HG03175 (cell line): ENCODE results near the gene PRDM13.
"Not testable (repeated sequence)": the region's sequence is repeated elsewhere in the genome, so short reads cannot be mapped to it uniquely, and the experiment has no call there.

Experiments
- ATAC-seq: cut with Tn5 transposase; IDR thresholded peaks from one replicate; pipeline ENCODE4 v1.9.1; 2021; ENCODE audit warnings: mild to moderate bottlenecking, moderate library complexity; ENCODE audit not compliant: unreplicated experiment

PRDM13 gene

DNA sequence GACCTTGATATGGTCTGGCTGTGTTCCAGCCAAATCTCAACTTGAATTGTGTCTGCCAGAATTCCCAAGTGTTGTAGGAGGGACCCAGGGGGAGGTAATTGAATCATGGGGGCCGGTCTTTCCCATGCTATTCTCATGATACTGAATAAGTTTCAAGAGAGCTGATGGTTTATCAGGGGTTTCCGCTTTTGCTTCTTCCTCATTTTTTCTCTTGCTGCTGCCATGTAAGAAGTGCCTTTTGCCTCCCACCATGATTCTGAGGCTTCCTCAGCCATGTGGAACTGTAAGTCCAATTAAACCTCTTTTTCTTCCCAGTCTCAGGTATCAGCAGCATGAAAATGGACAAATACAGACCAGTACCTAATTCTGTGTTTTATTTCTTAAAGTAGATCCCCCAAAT, 15.4 kb downstream of the PRDM13 start:
- not testable (repeated sequence) for ATAC-seq

DNA sequence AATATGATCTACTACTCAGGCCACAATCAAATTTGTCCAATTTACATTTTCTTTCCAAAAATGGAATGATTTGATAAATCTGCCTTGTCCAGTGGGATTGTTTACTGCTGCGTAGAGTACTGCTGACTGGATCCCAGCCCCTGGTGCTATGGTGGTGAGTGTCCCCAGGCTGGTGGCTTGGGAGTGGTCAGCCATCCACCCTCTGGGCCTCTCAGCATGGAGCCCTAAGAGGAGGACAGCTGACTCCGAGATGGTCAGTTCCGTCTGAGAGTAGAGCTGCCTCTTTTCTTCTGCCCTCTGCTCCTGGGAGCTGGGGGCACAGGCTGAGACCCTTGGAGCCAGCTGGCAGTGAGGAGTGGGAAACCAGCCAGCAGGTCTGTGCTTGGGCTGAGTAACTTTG, 22.7 kb downstream of the PRDM13 start:
- ATAC-seq, result no peak

DNA sequence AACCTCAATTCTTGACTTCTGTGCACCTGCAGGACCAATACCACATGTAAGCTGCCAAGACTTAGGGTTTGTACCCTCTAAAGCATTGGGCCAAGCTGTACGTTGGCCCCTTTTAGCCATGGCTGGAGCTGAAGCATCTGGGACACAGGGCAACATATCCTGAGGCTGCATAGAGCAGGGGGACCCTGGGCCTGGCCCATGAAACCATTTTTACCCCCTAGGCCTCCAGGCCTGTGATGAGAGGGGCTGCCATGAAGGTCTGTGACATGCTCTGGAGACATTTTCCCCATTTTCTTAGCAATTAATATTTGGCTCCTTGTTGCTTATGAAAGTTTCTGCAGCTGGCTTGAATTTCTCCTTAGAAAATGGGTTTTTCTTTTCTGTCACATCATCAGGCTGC, 31.0 kb downstream of the PRDM13 start:
- no peak for ATAC-seq

DNA sequence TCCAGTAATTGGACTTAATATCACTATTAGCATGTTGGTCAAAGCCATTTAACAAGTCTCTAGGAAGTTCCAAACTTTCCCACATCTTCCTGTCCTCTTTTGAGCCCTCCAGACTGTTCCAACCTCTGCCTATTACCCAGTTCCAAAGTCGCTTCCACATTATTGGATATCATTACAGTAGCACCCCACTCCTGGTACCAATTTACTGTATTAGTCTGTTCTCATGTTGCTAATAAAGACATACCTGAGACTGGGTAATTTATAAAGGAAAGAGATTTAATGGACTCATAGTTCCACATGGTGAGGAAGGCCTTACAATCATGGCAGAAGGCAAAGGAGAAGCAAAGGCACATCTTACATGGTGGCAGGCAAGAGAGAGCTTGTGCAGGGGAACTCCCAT, 31.7 kb downstream of the PRDM13 start:
- ATAC-seq, result not testable (repeated sequence)

DNA sequence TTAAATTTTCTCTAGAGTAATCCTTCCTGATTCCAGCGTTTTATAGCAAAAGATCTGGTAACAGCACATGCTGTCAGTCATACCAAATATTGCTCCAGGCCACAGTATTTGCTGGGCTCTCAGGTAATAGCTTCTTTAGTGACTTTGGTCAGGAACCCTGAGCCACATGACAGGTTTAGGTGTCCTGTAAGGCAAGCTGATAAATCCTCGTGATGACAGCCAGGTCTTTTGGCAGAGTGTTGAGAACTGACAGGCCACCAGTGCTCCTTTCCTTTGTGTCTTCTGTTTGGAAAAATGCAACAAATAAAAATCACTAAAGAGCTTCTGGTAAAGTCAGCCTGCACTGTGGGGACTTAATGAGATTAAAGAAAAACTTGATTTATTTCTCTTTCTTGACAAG, 34.6 kb downstream of the PRDM13 start:
- ATAC-seq, result no peak

DNA sequence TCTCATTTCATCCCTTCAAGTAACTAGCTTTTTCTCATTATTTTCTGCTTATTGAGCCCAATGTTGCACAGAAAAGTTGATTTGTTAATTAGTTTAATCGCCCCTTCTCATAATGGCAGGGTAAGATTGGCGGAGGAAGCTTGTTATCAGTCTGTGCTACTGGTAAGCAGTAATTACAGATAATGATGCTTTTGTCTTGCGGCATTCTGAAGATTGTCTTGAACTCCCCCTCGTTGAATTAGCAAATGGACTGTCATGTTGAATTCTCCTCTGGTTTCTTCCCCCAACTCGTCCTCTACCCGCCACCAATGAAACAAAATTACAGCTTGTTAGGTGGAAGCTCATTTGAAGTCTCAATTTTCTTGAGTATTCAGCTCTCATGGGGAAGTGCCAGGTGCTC, 39.4 kb downstream of the PRDM13 start:
- no peak for ATAC-seq

DNA sequence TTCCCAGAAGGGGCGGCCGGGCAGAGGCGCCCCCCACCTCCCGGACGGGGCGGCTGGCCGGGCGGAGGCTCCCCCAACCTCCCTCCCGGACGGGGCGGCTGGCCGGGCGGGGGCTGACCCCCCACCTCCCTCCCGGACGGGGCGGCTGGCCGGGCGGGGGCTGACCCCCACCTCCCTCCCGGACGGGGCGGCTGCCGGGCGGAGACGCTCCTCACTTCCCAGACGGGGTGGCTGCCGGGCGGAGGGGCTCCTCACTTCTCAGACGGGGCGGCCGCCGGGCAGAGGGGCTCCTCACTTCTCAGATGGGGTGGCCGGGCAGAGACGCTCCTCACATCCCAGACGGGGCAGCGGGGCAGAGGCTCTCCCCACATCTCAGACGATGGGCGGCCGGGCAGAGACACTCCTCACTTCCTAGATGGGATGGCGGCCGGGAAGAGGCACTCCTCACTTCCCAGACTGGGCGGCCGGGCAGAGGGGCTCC, 43.5 kb downstream of the PRDM13 start:
- not testable (repeated sequence) for ATAC-seq

DNA sequence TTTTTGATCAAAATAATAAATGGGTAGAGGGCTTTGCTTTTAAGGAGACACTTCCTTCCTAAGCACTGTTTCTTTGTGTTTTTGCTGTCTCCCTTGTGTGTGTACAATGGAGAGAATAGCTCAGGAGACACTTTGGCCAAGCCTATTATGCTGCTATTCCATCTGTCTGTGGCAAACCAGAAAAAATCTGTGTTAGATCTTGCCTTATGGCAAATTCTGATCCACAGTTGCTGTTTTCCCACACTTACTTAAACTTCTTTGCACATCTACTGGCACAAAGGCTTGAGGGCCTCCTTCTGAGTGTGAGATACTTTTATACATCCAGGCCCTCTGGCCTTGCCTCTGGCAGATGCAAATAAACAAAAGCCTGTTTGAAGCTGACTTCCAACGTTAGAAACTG, 53.6 kb downstream of the PRDM13 start:
- ATAC-seq, result no peak

DNA sequence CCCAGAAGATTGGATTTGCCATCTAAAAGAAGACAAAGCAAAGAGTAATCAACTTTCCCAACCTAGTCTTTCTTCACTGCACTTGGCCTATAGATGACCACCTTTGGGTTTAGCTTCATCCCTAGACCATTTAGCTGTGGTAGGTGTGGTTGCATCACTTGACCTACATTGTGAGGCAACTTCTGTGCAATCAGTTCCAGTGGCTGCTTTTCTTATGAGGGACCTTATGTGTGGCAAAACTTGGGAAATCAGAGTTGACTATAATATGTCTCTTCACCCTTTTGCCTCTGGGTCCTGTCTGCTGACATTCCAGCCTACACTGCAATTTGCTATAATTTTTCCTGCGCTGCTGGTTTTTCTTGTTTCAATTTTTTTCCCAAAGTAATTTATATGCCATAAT, 55.2 kb downstream of the PRDM13 start:
- ATAC-seq, result no peak

DNA sequence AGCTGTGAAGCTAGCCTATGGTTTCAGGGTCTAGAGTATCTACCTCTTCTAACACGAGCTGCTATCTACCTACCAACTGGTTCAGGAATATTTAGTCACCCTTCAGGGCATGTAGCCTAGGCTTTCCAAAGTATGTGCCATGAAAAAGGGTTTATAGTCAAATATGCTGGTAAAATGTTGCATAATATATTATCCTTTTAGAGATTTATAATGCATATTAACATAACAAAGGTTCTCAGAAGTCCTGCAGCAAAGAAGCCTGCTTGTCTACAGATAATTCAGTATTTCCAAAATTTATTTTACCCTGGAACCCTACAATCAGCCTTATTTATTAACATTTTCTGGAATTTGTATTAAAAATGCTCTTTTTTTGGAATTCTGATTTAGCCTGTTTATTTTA, 56.0 kb downstream of the PRDM13 start:
- no peak for ATAC-seq
